AG08396 (cell line): ENCODE results near the gene SEMA6B.

Experiments
- DNase-seq: peaks from one replicate; pipeline ENCODE4 v3.0.0; 2012; ENCODE audit warnings: low spot score, mixed read lengths

Gene SEMA6B

DNA sequence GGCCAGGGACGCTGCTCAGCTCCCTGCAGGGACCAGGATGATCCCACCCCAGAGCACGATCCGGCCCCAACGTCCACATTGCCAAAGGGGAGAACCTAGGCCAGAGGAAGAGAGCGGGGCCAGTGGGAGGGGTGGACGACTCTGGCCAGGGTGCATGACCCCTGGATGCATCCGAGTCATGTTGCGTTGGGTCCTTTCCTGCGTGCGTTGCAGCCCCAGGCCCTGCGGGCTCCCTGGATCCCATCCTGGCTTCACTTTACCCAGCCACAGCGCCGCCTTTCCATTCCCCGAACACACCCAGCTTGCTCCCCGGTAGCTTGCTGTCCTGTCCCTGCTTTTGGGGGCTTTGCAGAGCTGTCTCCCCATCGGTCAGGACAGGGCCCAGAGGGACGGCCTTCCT is 51.7 kb downstream of the SEMA6B start:
- DNase-seq = no peak

DNA sequence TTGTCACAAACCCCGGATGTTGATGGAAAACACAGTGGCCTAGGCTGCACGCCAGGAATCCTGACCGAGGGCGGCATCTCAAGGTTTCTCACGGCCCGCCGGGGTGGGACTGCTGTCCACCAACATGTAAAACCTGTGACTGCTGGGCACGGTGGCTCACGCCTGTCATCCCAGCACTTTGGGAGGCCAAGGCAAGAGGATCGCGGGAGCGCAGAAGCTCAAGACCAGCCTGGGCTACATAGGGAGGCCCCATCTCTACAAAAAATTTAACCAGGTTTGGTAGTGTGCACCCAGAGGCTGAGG is 52.4 kb downstream of the SEMA6B start:
- DNase-seq = no peak

DNA sequence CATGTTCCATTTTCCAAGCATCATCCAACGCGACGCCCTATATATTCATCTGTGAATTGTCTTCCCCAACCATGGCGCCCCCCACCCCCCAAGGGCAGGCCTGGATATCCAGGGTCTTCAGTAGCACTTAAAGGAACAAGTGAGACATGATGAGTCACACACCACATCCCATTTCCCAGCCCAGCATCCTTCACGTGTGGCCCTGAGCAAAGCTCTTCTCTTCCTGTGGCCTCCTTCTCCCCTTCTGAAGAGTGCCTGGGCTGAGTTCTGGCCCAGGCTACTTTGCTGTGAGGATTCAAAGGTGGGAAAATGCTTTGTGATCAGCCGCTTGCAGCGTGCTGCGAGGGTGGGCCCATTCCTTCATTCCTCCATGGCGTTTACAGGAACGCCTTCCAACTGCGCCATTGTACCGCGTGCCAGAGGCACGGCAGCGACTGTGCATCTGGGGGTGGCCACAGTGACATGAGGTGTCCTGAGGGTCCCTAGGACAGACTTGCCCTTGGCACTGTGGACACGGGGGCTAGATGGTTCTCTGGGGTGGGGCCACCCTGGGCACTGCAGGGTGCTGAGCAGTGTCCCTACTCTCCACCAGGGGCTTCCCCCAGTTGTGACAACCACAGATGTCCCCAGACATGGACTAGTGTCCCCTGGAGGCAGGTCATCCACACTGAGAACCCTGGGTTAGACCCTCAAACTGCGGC is 52.9 kb downstream of the SEMA6B start:
- DNase-seq = peak; percentile 83

DNA sequence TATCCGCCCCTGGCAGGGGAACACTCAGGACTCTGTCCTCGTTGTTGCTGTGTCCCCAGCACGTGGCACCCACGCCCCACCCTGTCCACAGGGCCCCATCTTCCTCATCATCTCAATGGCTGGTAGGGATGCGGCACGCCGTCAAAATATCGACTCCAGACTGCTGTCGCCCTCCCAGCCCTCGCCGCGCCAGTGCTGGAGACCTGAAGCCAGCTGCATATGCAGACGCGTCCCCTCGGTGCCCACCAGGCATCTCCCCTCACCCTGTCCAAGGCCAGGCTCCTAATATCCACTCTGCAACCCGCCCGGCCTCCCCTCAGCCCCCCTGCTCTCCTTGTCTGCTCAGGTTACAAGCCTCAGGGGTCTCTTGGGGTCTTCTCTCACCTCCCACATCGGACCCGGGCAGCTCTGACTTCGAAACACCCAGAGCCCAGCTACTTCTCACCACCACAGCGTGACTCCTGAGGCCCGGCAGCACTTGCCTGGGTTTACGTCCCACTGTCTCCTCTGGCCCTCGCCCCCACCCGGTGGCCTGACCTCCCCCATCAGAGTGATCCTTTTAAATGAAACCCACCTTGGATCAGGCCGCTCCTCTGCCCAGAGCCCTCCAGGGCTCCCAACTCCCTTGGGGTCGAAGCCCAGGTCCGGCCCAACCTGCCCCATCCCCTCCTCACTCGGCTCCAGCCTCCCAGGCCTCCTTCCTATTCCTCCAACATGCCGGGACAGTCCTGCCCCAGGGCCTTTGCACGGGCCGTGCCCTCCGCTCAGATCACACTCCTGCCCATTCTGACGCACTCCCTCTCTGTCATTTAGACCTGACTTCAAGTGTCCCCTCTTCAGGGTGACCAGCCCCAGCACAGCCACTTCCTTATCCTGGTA is 53.7 kb downstream of the SEMA6B start:
- DNase-seq = no peak

DNA sequence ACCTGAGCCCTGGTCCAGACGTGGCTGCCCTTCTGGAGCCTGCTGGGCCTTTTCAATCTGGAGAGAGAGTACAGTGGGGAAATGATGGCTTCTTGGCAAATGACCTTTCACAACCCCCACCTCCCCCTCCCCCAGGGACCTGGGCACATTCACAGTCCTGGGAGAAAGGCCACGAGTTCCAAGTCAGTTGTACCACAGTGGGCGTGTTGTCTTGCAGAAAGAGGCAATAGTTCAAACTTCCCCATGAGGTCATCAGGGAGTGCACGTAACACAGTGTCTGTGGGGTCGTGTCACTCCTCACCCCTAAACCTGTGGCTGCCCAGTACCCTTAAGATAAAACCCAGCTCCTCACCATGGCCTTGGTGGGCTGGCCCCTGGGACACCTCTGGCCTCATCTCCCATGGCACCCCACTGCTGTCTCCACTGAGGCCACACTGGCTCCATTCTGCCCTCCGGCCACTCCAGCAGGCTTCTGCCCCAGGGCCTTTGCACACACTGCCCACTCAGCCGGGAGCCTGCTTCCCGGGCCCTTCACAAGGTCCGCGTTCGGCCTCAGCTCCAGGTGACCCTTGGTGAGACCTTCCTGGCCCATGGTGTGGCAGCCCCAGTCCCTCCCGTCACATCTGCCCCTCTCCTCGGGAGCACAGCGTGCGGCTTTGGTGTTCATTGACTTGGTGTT is 54.5 kb downstream of the SEMA6B start:
- no peak for DNase-seq

DNA sequence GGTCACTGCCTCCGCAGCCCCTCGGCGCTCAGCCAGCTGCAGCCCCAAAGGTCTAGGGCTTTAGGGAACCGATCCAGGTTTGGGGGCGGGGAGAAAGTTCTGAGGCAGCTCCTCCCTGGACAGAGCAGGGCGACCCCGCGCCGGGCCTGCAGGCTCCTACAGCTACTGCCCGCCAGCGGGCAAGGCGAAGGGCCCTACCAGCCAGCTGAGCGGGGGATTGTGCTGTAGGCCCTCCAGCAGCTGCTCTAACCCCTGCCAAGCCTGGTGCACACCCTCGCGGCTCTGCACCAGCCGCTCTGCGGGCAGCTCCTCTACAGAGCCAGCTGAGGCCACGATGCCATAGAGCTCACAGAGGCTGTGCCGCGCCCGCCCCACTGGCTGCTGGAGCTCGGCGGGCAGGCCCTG is 55.2 kb downstream of the SEMA6B start:
- DNase-seq = no peak

DNA sequence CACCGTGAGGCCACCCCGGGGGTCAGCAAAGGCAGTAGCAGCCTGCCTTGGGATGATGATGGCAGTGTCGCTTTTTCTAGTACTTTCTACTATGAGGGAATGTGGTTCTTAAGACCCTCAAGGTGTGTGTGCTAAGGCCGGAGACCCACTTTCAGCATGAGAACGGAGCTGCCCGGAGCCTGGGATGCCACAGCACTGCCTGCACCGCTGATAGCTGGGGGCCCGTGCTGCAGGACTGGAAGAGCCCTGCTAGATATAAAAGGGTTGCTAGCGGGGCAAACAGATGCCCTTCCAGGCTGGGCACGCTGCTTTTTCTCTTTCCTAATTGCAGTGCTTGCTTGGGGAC is 55.7 kb downstream of the SEMA6B start:
- no peak for DNase-seq

DNA sequence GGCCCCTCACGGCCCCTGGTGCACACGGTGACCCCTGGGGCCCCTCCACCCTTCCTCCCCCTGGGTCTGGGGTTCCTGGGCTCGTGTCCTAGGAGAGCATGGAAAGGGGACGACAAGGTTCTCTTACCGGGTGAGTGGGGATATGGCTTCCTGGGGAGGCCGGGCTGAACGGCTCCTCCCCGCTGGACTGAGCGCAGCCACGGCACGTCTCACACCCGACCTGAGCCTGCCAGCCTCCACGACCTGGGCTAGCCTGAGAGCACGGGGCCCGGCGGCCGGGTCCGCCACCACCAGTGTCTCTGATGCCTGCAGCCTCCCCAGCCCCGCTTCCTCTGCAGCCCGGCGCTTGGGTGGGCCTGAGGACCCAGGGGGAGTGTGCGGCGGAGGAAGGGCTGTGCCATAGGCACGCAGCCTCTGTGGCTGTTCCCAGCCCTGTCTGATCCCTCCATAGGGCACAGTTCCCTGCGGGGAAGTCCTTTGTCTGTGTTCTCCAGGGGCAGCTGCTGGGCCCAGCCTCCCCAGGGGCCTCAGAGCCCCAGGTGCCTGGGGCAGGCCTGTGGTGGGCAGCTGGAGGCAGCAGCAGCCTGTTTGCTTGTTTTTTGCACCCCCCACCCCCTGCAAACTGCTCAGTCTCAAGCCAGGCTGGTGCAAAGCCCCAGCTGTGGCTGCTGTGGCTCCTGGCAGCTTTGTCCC is 56.2 kb downstream of the SEMA6B start:
- DNase-seq = no peak

DNA sequence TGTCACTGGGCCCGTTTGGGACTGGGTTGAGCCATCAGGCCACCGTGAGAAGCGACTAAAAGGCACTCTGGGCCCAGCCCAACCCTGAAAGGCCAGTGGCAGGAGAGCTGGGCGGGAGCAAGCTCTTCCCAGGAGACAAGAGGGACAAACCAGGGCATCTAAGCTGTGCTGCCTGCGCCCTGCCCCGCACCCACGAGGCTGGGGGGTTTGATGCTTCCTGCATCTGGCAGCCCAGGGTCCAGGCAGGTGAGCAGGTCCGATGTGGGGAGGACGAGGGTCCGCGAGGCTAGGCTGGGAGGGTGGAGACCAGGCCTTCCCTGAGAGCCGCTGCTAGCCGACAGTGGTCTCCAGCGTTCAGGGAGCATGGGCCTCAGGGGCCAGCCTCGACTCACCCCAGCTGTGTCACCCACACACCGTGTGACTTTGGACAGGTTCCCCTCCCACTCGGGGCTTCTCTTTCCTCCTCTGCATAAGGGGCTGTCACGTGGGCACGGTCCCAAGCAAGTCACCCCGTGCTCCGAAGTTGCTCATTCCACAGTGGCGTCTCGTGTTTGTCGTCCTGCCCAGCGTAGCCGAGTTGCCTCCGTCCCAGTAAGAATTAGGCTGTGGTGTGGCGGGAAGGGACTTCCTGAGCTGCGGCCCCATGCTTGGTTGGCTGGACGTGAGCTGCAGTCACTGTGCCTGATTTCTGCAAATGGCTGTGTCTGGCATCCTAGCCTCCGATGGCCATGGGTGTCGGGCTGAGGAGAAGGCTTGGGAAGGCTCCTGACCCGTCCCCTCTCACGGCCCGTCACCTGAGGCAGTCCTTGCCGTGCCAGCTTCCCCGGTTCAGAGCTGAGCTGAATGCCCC is 57.0 kb downstream of the SEMA6B start:
- no peak for DNase-seq

DNA sequence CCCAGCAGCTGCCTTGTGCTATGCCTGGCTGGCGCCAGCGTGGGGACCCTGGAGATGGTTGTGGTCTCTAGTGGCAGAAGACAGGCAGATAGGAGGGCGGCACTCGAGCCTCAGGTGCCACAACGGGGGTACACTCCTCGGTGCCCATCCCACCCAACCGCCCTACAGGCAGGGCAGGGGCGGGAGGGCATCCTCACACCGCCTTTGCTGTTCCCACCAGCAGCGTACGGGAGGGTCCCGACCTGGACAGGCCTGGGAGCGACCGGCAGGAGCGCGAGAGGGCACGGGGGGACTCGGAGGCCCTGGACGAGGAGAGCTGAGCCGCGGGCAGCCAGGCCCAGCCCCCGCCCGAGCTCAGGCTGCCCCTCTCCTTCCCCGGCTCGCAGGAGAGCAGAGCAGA is 57.8 kb downstream of the SEMA6B start:
- no peak for DNase-seq

DNA sequence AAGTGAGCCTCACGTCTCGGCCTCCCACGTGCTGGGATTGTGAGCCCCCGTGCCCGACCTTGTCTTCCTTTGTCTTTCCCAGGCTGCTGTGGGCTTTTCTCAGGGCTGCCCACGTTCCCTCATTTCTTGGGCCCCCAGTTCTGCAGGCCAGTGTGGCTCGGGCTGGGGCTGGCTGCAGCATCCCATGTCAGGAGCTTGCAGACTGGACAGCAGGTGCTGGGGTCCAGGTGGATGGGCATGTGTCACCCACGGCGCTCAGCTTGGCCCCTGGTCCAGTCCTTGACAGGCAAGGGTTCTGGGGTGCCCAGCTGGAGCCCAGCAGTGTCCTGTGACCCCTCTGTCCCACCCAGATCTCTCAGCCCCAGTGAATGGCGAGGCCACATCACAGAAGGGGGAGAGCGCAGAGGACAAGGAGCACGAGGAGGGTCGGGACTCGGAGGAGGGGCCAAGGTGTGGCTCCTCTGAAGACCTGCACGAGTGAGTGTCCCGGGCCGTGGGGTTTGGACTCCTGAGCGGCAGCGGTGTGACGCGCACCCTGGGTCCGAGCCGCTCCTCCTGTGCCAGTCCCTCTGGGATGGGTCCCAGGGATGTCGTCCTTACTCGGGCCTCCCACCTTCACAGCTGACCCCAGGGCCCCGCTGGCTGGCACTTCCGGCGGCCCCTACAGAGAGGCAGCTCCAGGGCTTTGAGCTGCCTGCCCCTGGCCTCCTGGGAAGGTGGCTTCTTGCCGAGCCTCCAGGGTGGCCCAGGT is 58.5 kb downstream of the SEMA6B start:
- DNase-seq = no peak

DNA sequence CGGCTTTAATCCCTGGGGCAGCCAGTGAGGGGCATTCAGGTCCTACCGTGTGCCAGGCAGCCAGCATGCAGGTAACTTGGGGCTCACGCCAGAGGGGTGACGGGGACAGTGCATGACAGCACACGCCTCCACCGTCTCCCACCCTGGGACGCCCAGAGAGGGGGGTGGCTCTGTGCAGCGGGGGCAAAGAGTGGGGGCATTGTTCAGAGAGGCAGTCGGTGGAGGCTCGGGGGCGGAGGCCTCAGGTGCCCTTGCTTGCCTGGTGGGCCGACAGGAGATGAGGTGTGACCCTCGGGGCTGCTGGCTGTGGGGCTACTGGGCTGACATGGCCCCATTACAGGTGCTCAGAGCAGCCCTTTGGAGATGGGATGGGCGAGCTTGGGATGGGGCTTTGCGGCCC is 59.6 kb downstream of the SEMA6B start:
- no peak for DNase-seq

DNA sequence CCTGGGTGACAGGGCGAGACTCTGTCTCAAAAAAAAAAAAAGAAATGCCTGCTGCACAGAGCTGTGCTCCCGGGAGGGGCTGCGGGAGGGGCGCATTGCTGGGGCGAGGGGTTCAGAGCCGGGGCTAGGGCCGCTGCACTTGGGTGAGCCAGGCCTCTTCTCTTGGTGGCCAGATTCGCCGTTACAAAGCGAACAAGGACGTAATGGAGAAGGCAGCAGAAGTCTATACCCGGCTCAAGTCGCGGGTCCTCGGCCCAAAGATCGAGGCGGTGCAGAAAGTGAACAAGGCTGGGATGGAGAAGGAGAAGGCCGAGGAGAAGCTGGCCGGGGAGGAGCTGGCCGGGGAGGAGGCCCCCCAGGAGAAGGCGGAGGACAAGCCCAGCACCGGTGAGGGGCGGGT is 60.2 kb downstream of the SEMA6B start:
- DNase-seq = no peak

DNA sequence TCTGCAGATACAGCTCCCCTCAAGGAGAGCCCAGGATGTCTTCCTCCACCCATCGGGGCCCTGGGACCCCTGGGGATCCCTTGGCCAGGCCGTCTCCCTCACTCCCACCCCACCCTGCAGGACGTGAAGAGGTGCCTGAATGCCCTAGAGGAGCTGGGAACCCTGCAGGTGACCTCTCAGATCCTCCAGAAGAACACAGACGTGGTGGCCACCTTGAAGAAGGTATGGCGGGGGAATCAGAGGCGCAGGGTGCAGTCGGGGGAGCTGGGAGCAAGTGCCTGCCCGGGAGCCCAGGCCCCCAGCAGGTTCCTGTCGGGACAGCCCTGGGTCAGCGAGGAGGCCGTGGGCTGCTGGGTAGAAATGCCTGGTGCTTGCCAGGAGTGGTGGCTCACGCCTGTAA is 60.8 kb downstream of the SEMA6B start:
- no peak for DNase-seq

DNA sequence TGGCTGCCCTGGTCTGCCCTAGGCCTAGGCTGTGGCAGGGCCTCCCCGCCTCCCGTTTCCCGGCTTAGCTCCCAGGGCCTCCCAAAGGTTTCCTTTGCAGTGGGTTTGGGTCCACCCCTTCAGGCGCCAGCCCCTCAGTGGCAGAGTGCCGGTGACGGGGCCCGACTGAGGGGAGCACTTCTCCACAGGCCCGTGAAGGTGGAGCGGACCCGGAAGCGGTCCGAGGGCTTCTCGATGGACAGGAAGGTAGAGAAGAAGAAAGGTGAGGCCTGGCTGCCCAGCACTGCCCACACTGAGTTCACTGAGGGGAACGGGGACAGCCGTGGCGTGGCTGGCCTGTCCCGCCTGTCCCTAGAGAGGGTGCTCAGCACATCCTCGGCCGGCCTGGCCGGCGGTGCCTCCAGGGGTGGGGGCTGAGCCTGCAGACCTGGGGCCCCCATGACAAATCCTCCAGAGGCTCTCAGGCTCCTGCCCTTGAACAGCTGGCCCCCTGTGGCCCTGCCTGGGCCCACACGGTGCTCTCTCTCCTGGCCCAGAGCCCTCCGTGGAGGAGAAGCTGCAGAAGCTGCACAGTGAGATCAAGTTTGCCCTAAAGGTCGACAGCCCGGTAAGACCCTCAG is 61.6 kb downstream of the SEMA6B start:
- DNase-seq = no peak

DNA sequence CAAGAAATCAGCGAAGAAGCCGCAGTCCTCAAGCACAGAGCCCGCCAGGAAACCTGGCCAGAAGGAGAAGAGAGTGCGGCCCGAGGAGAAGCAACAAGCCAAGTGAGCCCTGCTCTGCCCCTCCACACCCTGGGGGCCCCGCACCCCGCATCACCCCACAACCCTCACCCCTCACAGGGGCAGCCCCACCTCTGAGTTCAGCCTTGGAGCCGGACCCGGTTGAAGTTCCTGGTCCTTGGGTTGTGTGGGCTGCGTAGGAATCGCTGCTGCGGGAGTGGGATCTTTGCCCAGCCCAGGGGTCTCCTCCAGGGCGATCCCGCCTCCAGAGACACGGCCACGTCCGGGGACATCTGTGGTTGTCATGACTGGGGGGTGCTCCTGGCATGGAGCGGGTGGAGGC is 63.2 kb downstream of the SEMA6B start:
- no peak for DNase-seq

DNA sequence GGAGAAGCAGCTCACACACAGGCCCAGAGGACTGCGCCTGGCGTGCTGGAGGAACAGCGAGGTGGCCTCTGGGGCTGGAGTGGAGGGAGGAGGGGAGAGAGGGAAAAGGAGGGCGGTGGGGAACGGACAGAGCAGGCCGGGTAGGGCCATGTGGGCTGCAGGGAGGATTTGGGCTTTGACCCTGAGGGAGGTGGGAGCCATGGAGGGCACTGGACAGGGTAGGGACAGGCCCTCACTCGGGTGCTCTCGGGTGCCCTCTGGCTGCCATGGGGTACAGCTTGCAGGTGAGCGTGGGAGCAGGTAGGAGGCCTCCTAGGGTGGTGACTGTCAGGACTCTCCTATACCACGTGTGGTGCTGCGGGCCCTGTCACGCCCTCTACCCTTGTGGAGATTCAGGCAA is 64.0 kb downstream of the SEMA6B start:
- DNase-seq = no peak

DNA sequence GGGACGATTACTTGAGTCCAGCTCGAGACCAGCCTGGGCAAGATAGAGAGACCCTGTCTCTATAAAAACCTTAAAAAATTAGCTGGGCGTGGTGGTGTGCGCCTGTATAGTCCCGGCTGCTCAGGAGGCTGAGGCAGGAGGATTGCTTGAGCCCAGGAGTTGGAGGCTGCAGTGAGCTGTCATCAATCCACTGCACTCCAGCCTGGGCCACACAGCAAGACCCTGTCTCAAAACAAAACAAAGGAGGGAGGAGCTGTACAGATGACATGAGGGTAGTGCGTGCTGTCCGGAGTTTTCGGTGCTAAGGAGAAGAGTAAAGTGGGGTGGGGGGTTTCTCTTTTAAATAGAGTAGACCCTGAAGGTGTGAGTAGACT is 64.8 kb downstream of the SEMA6B start:
- no peak for DNase-seq

DNA sequence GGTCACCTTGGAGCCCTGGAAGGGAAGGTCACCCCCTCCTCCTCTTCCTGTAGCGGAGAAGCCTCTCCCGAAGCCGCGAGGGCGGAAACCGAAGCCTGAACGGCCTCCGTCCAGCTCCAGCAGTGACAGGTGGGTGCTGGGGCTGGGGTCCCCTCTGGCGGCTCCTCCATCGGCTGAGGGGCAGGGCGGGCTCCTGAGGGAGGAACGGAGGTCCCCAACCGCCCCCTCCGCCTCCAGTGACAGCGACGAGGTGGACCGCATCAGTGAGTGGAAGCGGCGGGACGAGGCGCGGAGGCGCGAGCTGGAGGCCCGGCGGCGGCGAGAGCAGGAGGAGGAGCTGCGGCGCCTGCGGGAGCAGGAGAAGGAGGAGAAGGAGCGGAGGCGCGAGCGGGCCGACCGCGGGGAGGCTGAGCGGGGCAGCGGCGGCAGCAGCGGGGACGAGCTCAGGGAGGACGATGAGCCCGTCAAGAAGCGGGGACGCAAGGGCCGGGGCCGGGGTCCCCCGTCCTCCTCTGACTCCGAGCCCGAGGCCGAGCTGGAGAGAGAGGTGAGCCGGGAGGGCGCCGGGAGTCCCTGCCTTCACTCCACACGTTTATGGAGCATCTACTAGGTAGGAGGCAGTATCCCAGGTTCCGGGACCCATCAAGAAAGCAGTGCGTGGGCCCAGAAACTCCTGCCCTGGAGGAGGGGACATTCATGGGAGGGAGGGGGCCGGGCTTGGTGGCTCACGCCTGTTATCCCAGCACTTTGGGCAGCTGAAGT is 65.4 kb downstream of the SEMA6B start:
- no peak for DNase-seq
